HG03565 (cell line): ENCODE data around the gene KCNH5.
"Not testable (repeated sequence)": the region's sequence is repeated elsewhere in the genome, so short reads cannot be mapped to it uniquely, and the experiment has no call there.

Experiments
- ATAC-seq: cut with Tn5 transposase; IDR thresholded peaks from one replicate; pipeline ENCODE4 v1.9.1; 2021; ENCODE audit warnings: mild to moderate bottlenecking, moderate library complexity; ENCODE audit not compliant: unreplicated experiment

Gene KCNH5

DNA sequence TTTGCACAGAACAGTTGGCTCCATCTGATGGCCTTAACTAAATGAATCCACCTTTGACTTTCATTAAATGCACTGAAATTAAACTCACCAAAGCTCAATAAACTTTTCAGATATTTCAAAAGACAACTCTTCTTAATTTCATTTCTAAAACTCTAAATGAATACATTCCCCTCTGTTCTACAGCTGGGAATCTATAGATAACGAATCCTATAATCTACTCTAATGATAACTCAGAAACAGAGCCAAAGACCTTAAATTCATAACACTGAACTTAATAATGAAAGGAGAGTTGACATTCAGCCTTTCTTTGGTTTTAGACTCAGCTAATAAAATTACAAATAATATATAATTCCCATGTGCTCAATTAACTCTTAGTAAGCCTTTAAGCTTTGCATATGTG is 150.5 kb downstream of the KCNH5 start:
- ATAC-seq: no peak

GRCh38 chr14:62889364-62889763 is 155.9 kb downstream of the KCNH5 start:
- ATAC-seq: no peak

GRCh38 chr14:62886461-62886860 is 158.8 kb downstream of the KCNH5 start:
- ATAC-seq: no peak

- ATAC-seq: no peak
Observed at GRCh38 chr14:62885451-62885850, 159.8 kb downstream of the KCNH5 start.

GRCh38 chr14:62882967-62883366 is 162.3 kb downstream of the KCNH5 start:
- ATAC-seq: no peak

- no peak for ATAC-seq
Observed at GRCh38 chr14:62866376-62866775, 178.9 kb downstream of the KCNH5 start.

- no peak for ATAC-seq
Observed at GRCh38 chr14:62864588-62864987, 180.7 kb downstream of the KCNH5 start.

GRCh38 chr14:62858011-62858410 is 187.2 kb downstream of the KCNH5 start:
- ATAC-seq: not testable (repeated sequence)

- no peak for ATAC-seq
Observed at GRCh38 chr14:62854951-62855350, 190.3 kb downstream of the KCNH5 start.

DNA sequence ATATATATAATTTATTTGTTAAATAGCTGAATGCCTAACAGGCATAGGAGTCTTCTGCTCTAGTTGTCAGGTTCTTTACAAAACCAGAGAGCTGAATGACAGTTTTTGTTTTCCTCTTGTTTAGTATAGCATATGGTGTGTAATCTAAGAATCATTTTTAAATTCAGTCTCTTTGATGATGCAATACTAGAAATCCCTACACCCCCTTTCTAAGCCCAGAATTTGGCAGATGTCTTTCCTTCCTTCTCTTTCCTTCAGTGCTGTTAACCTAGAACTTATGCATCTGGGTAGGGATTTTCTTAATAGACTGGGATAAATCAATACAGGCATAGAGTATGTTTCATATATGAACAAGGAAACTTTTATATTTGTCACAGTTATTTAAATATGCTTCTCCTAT is 198.1 kb downstream of the KCNH5 start:
- ATAC-seq: no peak

DNA sequence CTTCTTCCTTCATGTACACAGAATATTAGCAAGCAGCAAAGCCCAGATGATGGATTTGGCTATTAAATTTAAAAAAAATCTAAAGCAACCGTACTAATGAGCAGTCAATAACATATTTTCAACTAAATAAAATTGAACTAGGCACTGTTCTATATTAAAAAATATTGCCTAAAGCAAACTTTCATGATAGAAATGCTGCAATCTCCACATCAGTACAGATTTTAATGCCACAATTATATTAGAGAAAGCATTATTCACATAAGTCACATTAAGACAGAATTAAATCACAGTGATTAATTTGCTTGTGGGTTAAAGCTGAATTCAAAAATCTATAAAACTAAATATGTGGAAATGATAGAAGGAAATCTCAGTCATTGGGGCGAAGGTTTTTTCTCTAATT is 200.7 kb downstream of the KCNH5 start:
- ATAC-seq: no peak

- ATAC-seq: no peak
Observed at GRCh38 chr14:62824086-62824485, 221.2 kb downstream of the KCNH5 start.

DNA sequence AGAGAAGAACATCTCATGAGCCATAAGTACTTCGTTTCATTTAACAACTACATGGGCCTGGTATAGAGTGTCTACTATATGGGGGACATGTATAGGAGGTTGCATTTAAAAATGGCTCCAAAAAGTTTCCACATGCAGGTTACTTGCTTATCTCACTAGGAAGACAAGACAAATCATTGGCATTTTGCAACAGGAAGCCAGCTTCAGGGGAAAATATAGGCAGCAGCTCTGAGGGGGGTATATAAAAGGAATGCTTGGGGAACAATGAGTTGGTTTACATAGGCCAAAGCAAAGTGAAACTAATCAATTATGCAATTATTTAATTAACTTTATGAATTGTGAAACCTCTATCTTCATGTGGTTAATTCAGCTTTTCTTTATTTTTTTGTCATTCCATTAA is 225.3 kb downstream of the KCNH5 start:
- ATAC-seq: no peak

DNA sequence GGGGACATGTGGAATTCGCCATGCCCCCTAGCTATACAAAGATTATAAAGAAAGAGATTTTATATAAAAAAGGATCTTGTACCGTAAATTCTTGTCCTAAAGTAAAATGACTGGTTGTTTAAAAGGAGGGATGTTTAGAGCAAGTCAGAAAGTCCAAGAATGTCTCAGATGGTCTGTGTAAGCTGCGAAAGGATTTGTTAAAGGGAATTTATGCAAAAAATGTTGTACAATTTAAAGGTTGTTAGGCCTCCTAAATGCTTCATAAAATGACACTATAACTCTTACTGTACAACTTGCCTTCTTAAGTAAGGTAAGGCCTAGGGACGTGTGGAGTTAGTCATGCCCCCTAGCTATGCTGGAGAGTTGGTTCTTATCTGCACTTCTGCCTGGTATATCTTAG is 237.6 kb downstream of the KCNH5 start:
- ATAC-seq: no peak

GRCh38 chr14:62800577-62800976 is 244.7 kb downstream of the KCNH5 start:
- no peak for ATAC-seq

- no peak for ATAC-seq
Observed at GRCh38 chr14:62796431-62796830, 248.8 kb downstream of the KCNH5 start.

GRCh38 chr14:62792578-62792977 is 252.7 kb downstream of the KCNH5 start:
- no peak for ATAC-seq

GRCh38 chr14:62781328-62781727 is 263.9 kb downstream of the KCNH5 start:
- not testable (repeated sequence) for ATAC-seq

GRCh38 chr14:62778852-62779251 is 266.4 kb downstream of the KCNH5 start:
- ATAC-seq: no peak

- no peak for ATAC-seq
Observed at GRCh38 chr14:62778310-62778709, 266.9 kb downstream of the KCNH5 start.

GRCh38 chr14:62777510-62777909 is 267.7 kb downstream of the KCNH5 start:
- no peak for ATAC-seq

GRCh38 chr14:62776300-62776699 is 269.0 kb downstream of the KCNH5 start:
- no peak for ATAC-seq

GRCh38 chr14:62768753-62769152 is 276.5 kb downstream of the KCNH5 start:
- ATAC-seq: no peak

DNA sequence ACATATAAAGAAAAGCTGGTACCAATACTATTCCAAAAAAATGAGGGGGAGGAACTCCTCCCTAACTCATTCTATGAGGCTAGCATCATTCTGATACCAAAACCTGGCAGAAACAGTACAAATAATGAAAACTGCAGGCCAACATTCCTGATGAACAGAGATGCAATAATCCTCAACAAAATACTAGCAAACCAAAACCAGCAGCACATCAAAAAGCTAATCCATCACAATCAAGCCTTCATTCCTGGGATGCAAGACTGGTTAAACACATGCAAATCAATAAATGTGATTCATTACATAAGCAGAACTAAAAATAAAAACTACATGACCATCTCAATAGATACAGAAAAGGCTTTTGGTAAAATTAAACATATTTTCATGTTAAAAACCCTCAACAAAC is 281.3 kb downstream of the KCNH5 start:
- no peak for ATAC-seq
